A549 (cell line): Measurements from ENCODE around the gene NGFR. TPM values are rescaled to one million over a fixed set of nuclear protein-coding genes. Genes with fewer than 3 reads are reported as not detected.

ENCODE experiments used
- ATAC-seq, 2 experiments: fragments of 200-7000 bp in 1 of 2; fragments of >200 bp in 1 of 2; cut with Nextera tagmentation in 1 of 2; cut with Tn5 transposase in 1 of 2; 3 replicates each; pipeline versions ENCODE4 v1.8.0 to v1.9.1; 2018 to 2020; ENCODE audit warnings: mild to moderate bottlenecking in 1 of 2, moderate library complexity in 1 of 2
- CTCF ChIA-PET: fragments of 300-600 bp; sonication (Branson Sonifier 250); formaldehyde crosslinking; extraction: SDS; loops from one replicate; lab custom pipeline; 2021; ENCODE audit warnings: antibody characterized with exemption, inconsistent platforms; lab: Yijun Ruan, JAX
- POLR2A ChIA-PET: fragments of 350-600 bp; formaldehyde crosslinking; extraction: SDS; loops from one replicate; lab custom pipeline; 2021; ENCODE audit warnings: antibody characterized with exemption, inconsistent platforms; lab: Yijun Ruan, JAX
- DNase-seq, 2 experiments: peaks; one replicate each; pipeline versions ENCODE4 v3.0.0 to v3.0.0-alpha.2; 2011 to 2016; ENCODE audit warnings: low read depth in 1 of 2, low spot score in 1 of 2
- FAIRE-seq: peaks from 2 replicates; lab custom pipeline; 2011; peaks lifted over from hg19 to GRCh38; lab: Jason Lieb, UNC
- H3K27ac ChIP-seq, 2 experiments: fragments of >200 bp; sonication (Bioruptor Twin); formaldehyde crosslinking; 3 replicates each; pipeline ENCODE4 v1.5.1; 2016 to 2017
- H3K4me1 ChIP-seq: fragments of >200 bp; sonication (Bioruptor Twin); formaldehyde crosslinking; 3 replicates; pipeline ENCODE4 v1.6.1; 2016
- H3K4me2 ChIP-seq: fragments of >200 bp; sonication (Bioruptor Twin); formaldehyde crosslinking; 3 replicates; pipeline ENCODE4 v1.6.1; 2016
- H3K4me3 ChIP-seq: fragments of >200 bp; sonication (Bioruptor Twin); formaldehyde crosslinking; 3 replicates; pipeline ENCODE4 v1.5.1; 2016
- H3K9me3 ChIP-seq: fragments of >200 bp; sonication (Bioruptor Twin); formaldehyde crosslinking; 3 replicates; pipeline ENCODE4 v1.6.1; 2016
- CEBPB ChIP-seq, 2 experiments: fragments of >200 bp in 1 of 2; sonication (Bioruptor Twin) in 1 of 2; formaldehyde crosslinking in 1 of 2; IDR thresholded peaks; 2 replicates each; pipeline ENCODE4 v1.6.1; 2012 to 2016
- CHD4 ChIP-seq: fragments of 200-600 bp; sonication (generic); IDR thresholded peaks from 2 replicates; pipeline ENCODE4 v1.6.1; 2016; ENCODE audit warnings: antibody characterized with exemption, mild to moderate bottlenecking, borderline replicate concordance
- E2F6 ChIP-seq: IDR thresholded peaks from 2 replicates; pipeline ENCODE4 v1.6.1; 2012; ENCODE audit warnings: low read depth, borderline replicate concordance
- EP300 ChIP-seq, 2 experiments: fragments of >200 bp; sonication (Bioruptor Twin); formaldehyde crosslinking; IDR thresholded peaks; 2 replicates in 1 of 2; 3 replicates in 1 of 2; pipeline ENCODE4 v1.6.1; 2016 to 2017
- FOSB ChIP-seq: fragments of 250-450 bp; sonication (Bioruptor Pico); IDR thresholded peaks from 2 replicates; pipeline ENCODE4 v1.5.0; 2020; ENCODE audit warnings: mild to moderate bottlenecking, moderate library complexity
- HDAC2 ChIP-seq: fragments of 200-600 bp; sonication (generic); IDR thresholded peaks from 2 replicates; pipeline ENCODE4 v1.6.1; 2016
- HOXA7 ChIP-seq: fragments of 250-450 bp; sonication (Bioruptor Pico); IDR thresholded peaks from 2 replicates; pipeline ENCODE4 v1.5.0; 2020; ENCODE audit warnings: mild to moderate bottlenecking, moderate library complexity
- HOXB13 ChIP-seq: fragments of 250-450 bp; sonication (Bioruptor Pico); IDR thresholded peaks from 2 replicates; pipeline ENCODE4 v1.5.0; 2020; ENCODE audit warnings: low read depth, mild to moderate bottlenecking, moderate library complexity
- HOXB5 ChIP-seq: fragments of 250-450 bp; sonication (Bioruptor Pico); IDR thresholded peaks from 2 replicates; pipeline ENCODE4 v1.5.0; 2020; ENCODE audit warnings: mild to moderate bottlenecking, moderate library complexity
- KDM1A ChIP-seq: fragments of 200-600 bp; sonication (generic); IDR thresholded peaks from 2 replicates; pipeline ENCODE4 v1.6.1; 2016; ENCODE audit warnings: low read depth, mild to moderate bottlenecking
- MYC ChIP-seq: IDR thresholded peaks from 2 replicates; pipeline ENCODE4 v1.6.1; 2012; ENCODE audit warnings: mild to moderate bottlenecking, inconsistent platforms, low read length, improper control_type of control experiment, borderline replicate concordance
- NFE2L2 ChIP-seq: fragments of 150-350 bp; conservative IDR thresholded peaks from 2 replicates; pipeline ENCODE4 v1.6.1; 2014; ENCODE audit warnings: low read length
- PHF8 ChIP-seq: fragments of 200-600 bp; sonication (generic); IDR thresholded peaks from 2 replicates; pipeline ENCODE4 v1.6.1; 2016; ENCODE audit warnings: low read depth, mild to moderate bottlenecking, antibody characterized with exemption, moderate library complexity, borderline replicate concordance
- POLR2AphosphoS2 ChIP-seq: conservative IDR thresholded peaks from 2 replicates; pipeline ENCODE4 v1.6.1; 2012; ENCODE audit warnings: low read length, improper control_type of control experiment, inconsistent platforms
- RCOR1 ChIP-seq: fragments of 150-350 bp; IDR thresholded peaks from 2 replicates; pipeline ENCODE4 v1.6.1; 2014; ENCODE audit warnings: antibody characterized with exemption, low read length, low read depth
- REST ChIP-seq: fragments of 200-600 bp; sonication (generic); IDR thresholded peaks from 2 replicates; pipeline ENCODE4 v1.6.1; 2016; ENCODE audit warnings: antibody characterized with exemption, mild to moderate bottlenecking, moderate library complexity
- RFX5 ChIP-seq: fragments of 450-650 bp; IDR thresholded peaks from 2 replicates; pipeline ENCODE4 v1.7.1; 2014; ENCODE audit warnings: antibody characterized with exemption, mild to moderate bottlenecking, moderate library complexity
- RNF2 ChIP-seq: fragments of 200-600 bp; sonication (generic); IDR thresholded peaks from 2 replicates; pipeline ENCODE4 v1.6.1; 2016; ENCODE audit warnings: low read depth, mild to moderate bottlenecking, antibody characterized with exemption, moderate library complexity, borderline replicate concordance
- TFCP2L1 ChIP-seq: fragments of 250-450 bp; sonication (Bioruptor Pico); IDR thresholded peaks from 2 replicates; pipeline ENCODE4 v1.5.0; 2021; ENCODE audit warnings: mild to moderate bottlenecking
- TP53 ChIP-seq: fragments of 250-450 bp; sonication (Bioruptor Pico); IDR thresholded peaks from 2 replicates; pipeline ENCODE4 v1.5.0; 2021; ENCODE audit warnings: mild to moderate bottlenecking, moderate library complexity
- ZC3H11A ChIP-seq: fragments of 450-650 bp; IDR thresholded peaks from 2 replicates; pipeline ENCODE4 v1.6.1; 2014; ENCODE audit warnings: antibody characterized with exemption, mild to moderate bottlenecking
- WGBS: methylation state at CpG from one replicate; pipeline ENCODE4 v1.1.6; 2017; ENCODE audit errors: missing lambda C conversion rate; 5-methylcytosine and 5-hydroxymethylcytosine counted together
- polyA plus RNA-seq, 4 experiments: library from polyadenylated mRNA; depleted of rRNA in 3 of 4; stranded (reverse); fragments of >200 nt; fragmentation: RNase III in 1 of 4; extraction: RNeasy Plus Mini Kit Qiagen cat#74134 plus additional on column Dnase treatment in 1 of 4; gene quantifications; 2 replicates in 3 of 4; 3 replicates in 1 of 4; pipeline ENCODE4 v1.2.3, GENCODE V29; 2011 to 2017

NGFR gene
- polyA plus RNA-seq, 2 of the 4 experiments (the other 2 are of a cell fraction), result 0.13 to 0.18 TPM

- no peaks in the 10 kb centered on the region for H3K9me3 ChIP-seq
- TF ChIP-seq CEBPB (IDR thresholded peaks at IDR 0.05) (no peak), PHF8 (no peak), MYC (no peak), TP53 (CRISPR knock-in tag) (no peak), EP300 (IDR thresholded peaks at IDR 0.05) (no peak), HDAC2 (no peak), REST (no peak), HOXB13 (CRISPR knock-in tag) (no peak), E2F6 (no peak), CHD4 (no peak), NFE2L2 (no peak), RCOR1 (no peak), HOXB5 (CRISPR knock-in tag) (no peak), KDM1A (no peak), HOXA7 (CRISPR knock-in tag) (no peak), TFCP2L1 (CRISPR knock-in tag) (no peak)
- TF ChIP-seq, all 56 proteins: peak for 0
- ATAC-seq (no peak), DNase-seq (no peak), FAIRE-seq (no peak)
- H3K4me3 ChIP-seq, result no peak overlapping the region
- POLR2A ChIA-PET, result no interaction called here
- no peaks in the 10 kb centered on the region for H3K4me1 ChIP-seq
- CTCF ChIA-PET, result interaction anchor here (0.6 to 8.1 kb wide), 14 partner anchors 10 to 206 kb away, joined by 3 to 64 read pairs (median 3); no protein-coding TSS in a partner anchor
- no peak overlapping the region for H3K4me2 ChIP-seq
- no peak overlapping the region for H3K27ac ChIP-seq
- 33% methylated on average over 6 of the region's 6 CpGs for WGBS
These were observed 4.8 kb upstream of the NGFR start for GRCh38 chr17:49490276-49490675.

GRCh38 chr17:49491192-49491769 lies 3.8 kb upstream of the NGFR start:
- FAIRE-seq (no peak), ATAC-seq (no peak), DNase-seq (no peak)
- Histone ChIP-seq H3K27ac (no peak overlapping the region), H3K4me1 (peaks cover 10% of the 10 kb centered on the region), H3K4me3 (no peak overlapping the region), H3K9me3 (no peaks in the 10 kb centered on the region), H3K4me2 (no peak overlapping the region)
- ChIA-PET CTCF (interaction anchor here (0.8 to 8.1 kb wide), 10 partner anchors 12 to 205 kb away, joined by 3 to 64 read pairs (median 3); no protein-coding TSS in a partner anchor), POLR2A (no interaction called here)
- no peak for TF ChIP-seq HDAC2
- no peak for TF ChIP-seq POLR2AphosphoS2
- no peak for TF ChIP-seq RFX5
- TF ChIP-seq PHF8, result no peak
- TF ChIP-seq HOXB13 (CRISPR knock-in tag), result no peak
- TF ChIP-seq RNF2, result no peak
- TF ChIP-seq CHD4, result no peak
- no peak for TF ChIP-seq ZC3H11A
- TF ChIP-seq E2F6, result no peak
- no peak for TF ChIP-seq HOXB5 (CRISPR knock-in tag)
- TF ChIP-seq FOSB (CRISPR knock-in tag), result no peak
- WGBS, result 31% methylated on average over 5 of the region's 5 CpGs
